Caco-2 (cell line): ENCODE data around the gene LOXL1. TPM values are rescaled to one million over a fixed set of nuclear protein-coding genes. Genes with fewer than 3 reads are reported as not detected.

Source experiments
- BruUV-seq: library from RNA; stranded (reverse); fragments of 400-500 nt; replicated peaks from 2 replicates; lab custom pipeline; 2021; lab: Mats Ljungman, UMichigan
- CTCF ChIA-PET: fragments of 300-600 bp; sonication (Branson Sonifier 250); formaldehyde crosslinking; loops from one replicate; lab custom pipeline; 2022; ENCODE audit warnings: antibody characterized with exemption; lab: Charles Lee
- POLR2A ChIA-PET: fragments of 300-600 bp; sonication (Branson Sonifier 250); formaldehyde crosslinking; loops from one replicate; lab custom pipeline; 2022; ENCODE audit warnings: antibody characterized with exemption; lab: Charles Lee
- DNase-seq, 2 experiments: peaks; one replicate each; pipeline versions ENCODE4 v3.0.0 to v3.0.0-alpha.2; 2020 to 2022
- H3K27me3 ChIP-seq: replicated peaks from 2 replicates; pipeline ENCODE4 v1.6.0; 2011; ENCODE audit warnings: low read length; ENCODE audit not compliant: control insufficient read depth, insufficient read depth
- H3K36me3 ChIP-seq: 2 replicates; pipeline ENCODE4 v1.5.1; 2011; ENCODE audit warnings: low read length; ENCODE audit not compliant: control insufficient read depth, insufficient read depth
- H3K4me1 ChIP-seq: fragments of 250-450 bp; sonication (Bioruptor Pico); 2 replicates; pipeline ENCODE4 v1.5.1; 2020; ENCODE audit warnings: mild to moderate bottlenecking
- H3K4me3 ChIP-seq: 2 replicates; pipeline ENCODE4 v1.5.1; 2011; ENCODE audit warnings: low read depth, mild to moderate bottlenecking, control low read depth, low read length
- H3K9me3 ChIP-seq: fragments of 250-450 bp; sonication (Bioruptor Pico); 2 replicates; pipeline ENCODE4 v1.5.1; 2020; ENCODE audit warnings: mild to moderate bottlenecking, moderate library complexity
- H3K27ac Mint-ChIP-seq: one replicate; pipeline ENCODE4 v1.8.0; 2022; ENCODE audit warnings: mixed read lengths; ENCODE audit not compliant: unreplicated experiment
- H3K27me3 Mint-ChIP-seq: one replicate; pipeline ENCODE4 v1.8.0; 2022; ENCODE audit warnings: mixed read lengths; ENCODE audit not compliant: insufficient read depth, unreplicated experiment
- H3K36me3 Mint-ChIP-seq: one replicate; pipeline ENCODE4 v1.8.0; 2022; ENCODE audit warnings: mild to moderate bottlenecking, mixed read lengths; ENCODE audit not compliant: insufficient read depth, unreplicated experiment
- H3K4me1 Mint-ChIP-seq: one replicate; pipeline ENCODE4 v1.8.0; 2022; ENCODE audit warnings: low read depth, mixed read lengths; ENCODE audit not compliant: unreplicated experiment
- H3K4me3 Mint-ChIP-seq: one replicate; pipeline ENCODE4 v1.8.0; 2022; ENCODE audit warnings: mild to moderate bottlenecking, moderate library complexity, mixed read lengths; ENCODE audit not compliant: unreplicated experiment
- H3K9me3 Mint-ChIP-seq: one replicate; pipeline ENCODE4 v1.8.0; 2022; ENCODE audit warnings: mixed read lengths; ENCODE audit not compliant: unreplicated experiment
- CTCF ChIP-seq, 2 experiments: fragments of 200-600 bp in 1 of 2; IDR thresholded peaks; 1 replicate in 1 of 2; 2 replicates in 1 of 2; pipeline versions ENCODE4 v1.5.1 to v1.8.0; 2011 to 2022; ENCODE audit warnings: antibody characterized with exemption in 1 of 2, control low read depth in 1 of 2, inconsistent platforms in 1 of 2, low read depth in 1 of 2, low read length in 1 of 2, mild to moderate bottlenecking in 1 of 2, moderate library complexity in 1 of 2; ENCODE audit not compliant: insufficient read depth in 1 of 2, severe bottlenecking in 1 of 2, unreplicated experiment in 1 of 2
- intact Hi-C: fragments of 100-400 bp; cut with micrococcal nuclease; formaldehyde crosslinking; loops from one replicate; pipeline ENCODE4 v1.10.0; 2022; ENCODE audit not compliant: unreplicated experiment
- total RNA-seq: library from RNA; stranded (reverse); gene quantifications from 2 replicates; pipeline ENCODE4 v1.2.3, GENCODE V29; 2022

LOXL1 gene
- total RNA-seq, 1 experiment from 2014 or later = 3.7 TPM

GRCh38 chr15:73921254-73921925, 4.9 kb upstream of the LOXL1 start:
- Histone ChIP-seq H3K36me3 (no peaks in the 10 kb centered on the region), H3K9me3 (no peaks in the 10 kb centered on the region), H3K27me3 (no peaks in the 10 kb centered on the region), H3K4me3 (no peak overlapping the region), H3K4me1 (no peaks in the 10 kb centered on the region)
- H3K4me3 Mint-ChIP-seq = no peak overlapping the region
- no peak for DNase-seq
- H3K36me3 Mint-ChIP-seq = no peaks in the 10 kb centered on the region
- H3K4me1 Mint-ChIP-seq = no peaks in the 10 kb centered on the region
- BruUV-seq = no TSS peak
- intact Hi-C loops = no loop called here
- peaks cover 7% of the 10 kb centered on the region for H3K27me3 Mint-ChIP-seq
- peaks cover 11% of the 10 kb centered on the region for H3K9me3 Mint-ChIP-seq
- POLR2A ChIA-PET = no interaction called here
- CTCF ChIA-PET = no interaction called here
- no peak for TF ChIP-seq CTCF (IDR thresholded peaks at IDR 0.05; ENCODE audit: insufficient read depth in 1 of 2, low read depth in 1 of 2, low read length in 1 of 2, severe bottlenecking in 1 of 2, unreplicated experiment in 1 of 2)
- H3K27ac Mint-ChIP-seq = no peak overlapping the region

- H3K4me1 ChIP-seq = no peaks in the 10 kb centered on the region
- no peaks in the 10 kb centered on the region for H3K27me3 ChIP-seq
- no peaks in the 10 kb centered on the region for H3K36me3 Mint-ChIP-seq
- no TSS peak for BruUV-seq
- H3K4me3 Mint-ChIP-seq = no peak overlapping the region
- no peak overlapping the region for H3K4me3 ChIP-seq
- ChIA-PET CTCF (no interaction called here), POLR2A (no interaction called here)
- no peak for TF ChIP-seq CTCF (IDR thresholded peaks at IDR 0.05; ENCODE audit: insufficient read depth in 1 of 2, low read depth in 1 of 2, low read length in 1 of 2, severe bottlenecking in 1 of 2, unreplicated experiment in 1 of 2)
- H3K4me1 Mint-ChIP-seq = no peaks in the 10 kb centered on the region
- no peaks in the 10 kb centered on the region for H3K9me3 ChIP-seq
- no peak for DNase-seq
- H3K9me3 Mint-ChIP-seq = peaks cover 10% of the 10 kb centered on the region
- no peak overlapping the region for H3K27ac Mint-ChIP-seq
- H3K36me3 ChIP-seq = no peaks in the 10 kb centered on the region
- H3K27me3 Mint-ChIP-seq = peaks cover 7% of the 10 kb centered on the region
- intact Hi-C loops = no loop called here
These were observed 3.8 kb upstream of the LOXL1 start for GRCh38 chr15:73922186-73923151.

- intact Hi-C loops = no loop called here
- no peak overlapping the region for H3K4me3 ChIP-seq
- ChIA-PET POLR2A (no interaction called here), CTCF (no interaction called here)
- H3K4me1 ChIP-seq = peaks cover 4% of the 10 kb centered on the region
- Mint-ChIP-seq H3K4me1 (no peaks in the 10 kb centered on the region), H3K36me3 (no peaks in the 10 kb centered on the region), H3K9me3 (peaks cover 4% of the 10 kb centered on the region), H3K27me3 (peaks cover 8% of the 10 kb centered on the region), H3K4me3 (no peak overlapping the region), H3K27ac (no peak overlapping the region)
- no peak for TF ChIP-seq CTCF (IDR thresholded peaks at IDR 0.05; ENCODE audit: insufficient read depth in 1 of 2, low read depth in 1 of 2, low read length in 1 of 2, severe bottlenecking in 1 of 2, unreplicated experiment in 1 of 2)
- no peak for DNase-seq
- H3K27me3 ChIP-seq = no peaks in the 10 kb centered on the region
- H3K36me3 ChIP-seq = no peaks in the 10 kb centered on the region
- no peaks in the 10 kb centered on the region for H3K9me3 ChIP-seq
- no TSS peak for BruUV-seq
These were observed 3.1 kb upstream of the LOXL1 start for GRCh38 chr15:73923156-73923487.
